Stomach (tissue), 4 donors: Measurements from ENCODE around the gene APOL4.

Experiments used
- CTCF ChIP-seq, 7 experiments: fragments of 450-650 bp in 4 of 7; fragments of 200-600 bp in 3 of 7; sonication (generic) in 3 of 7; IDR thresholded peaks; one replicate each; pipeline ENCODE4 v1.5.1; 2016 to 2019; ENCODE audit warnings: antibody characterized with exemption in 7 of 7, control low read depth in 2 of 7, mild to moderate bottlenecking in 1 of 7
- EP300 ChIP-seq: sonication (generic); formaldehyde crosslinking; IDR thresholded peaks from one replicate; pipeline ENCODE4 v1.6.1; 2017; ENCODE audit warnings: antibody characterized with exemption
- POLR2A ChIP-seq, 4 donors: fragments of 450-650 bp; IDR thresholded peaks; one replicate each; pipeline ENCODE4 v1.6.1; 2016; ENCODE audit warnings: antibody characterized with exemption in 4 of 4, control low read depth in 2 of 4, mild to moderate bottlenecking in 1 of 4, moderate library complexity in 1 of 4
- POLR2AphosphoS5 ChIP-seq, 3 donors: sonication (generic); formaldehyde crosslinking; IDR thresholded peaks; one replicate each; pipeline ENCODE4 v1.6.1; 2016; ENCODE audit warnings: antibody characterized with exemption in 3 of 3

GRCh38 chr22:36208914-36209313 is 7.3 kb upstream of the APOL4 start:
- no peak for TF ChIP-seq CTCF (IDR thresholded peaks at IDR 0.05)
- TF ChIP-seq POLR2A (IDR thresholded peaks at IDR 0.05): no peak
- no peak for TF ChIP-seq POLR2AphosphoS5 (IDR thresholded peaks at IDR 0.05)
- no peak for TF ChIP-seq EP300
